HepG2 (cell line): ENCODE data around the gene AP4E1. TPM values are rescaled to one million over a fixed set of nuclear protein-coding genes. Genes with fewer than 3 reads are reported as not detected.

Source experiments
- AHR ChIP-seq: IDR thresholded peaks from 2 replicates; pipeline ENCODE4 v1.6.1; 2018; ENCODE audit warnings: missing genetic modification reagents, missing compliant biosample characterization
- ATF5 ChIP-seq: sonication (generic); formaldehyde crosslinking; IDR thresholded peaks from 2 replicates; pipeline ENCODE4 v1.4.0; 2020; ENCODE audit warnings: mild to moderate bottlenecking, low read depth, missing genetic modification reagents
- CREB1 ChIP-seq, 2 experiments: fragments of 450-650 bp in 1 of 2; IDR thresholded peaks; 2 replicates each; pipeline ENCODE4 v1.6.1; 2016 to 2017; ENCODE audit warnings: control low read depth in 1 of 2, mild to moderate bottlenecking in 1 of 2, missing compliant biosample characterization in 1 of 2, missing genetic modification characterization in 1 of 2
- FOSL1 ChIP-seq: sonication (generic); formaldehyde crosslinking; IDR thresholded peaks from 2 replicates; pipeline ENCODE4 v1.9.0; 2021; ENCODE audit warnings: missing genetic modification reagents, borderline replicate concordance
- GTF2F1 ChIP-seq: fragments of 150-350 bp; IDR thresholded peaks from 2 replicates; pipeline ENCODE4 v1.6.1; 2014; ENCODE audit warnings: low read length
- KAT7 ChIP-seq: IDR thresholded peaks from 2 replicates; pipeline ENCODE4 v1.6.1; 2018; ENCODE audit warnings: borderline replicate concordance, missing compliant biosample characterization
- MXD1 ChIP-seq: sonication (generic); formaldehyde crosslinking; IDR thresholded peaks from 2 replicates; pipeline ENCODE4 v1.4.0; 2020; ENCODE audit warnings: mild to moderate bottlenecking, missing genetic modification reagents
- MXI1 ChIP-seq: IDR thresholded peaks from 3 replicates; pipeline ENCODE4 v1.6.1; 2012; ENCODE audit warnings: low read depth, low read length, inconsistent platforms, borderline replicate concordance
- REPIN1 ChIP-seq: sonication (generic); formaldehyde crosslinking; IDR thresholded peaks from 2 replicates; pipeline ENCODE4 v1.8.0; 2022; ENCODE audit warnings: missing genetic modification reagents, low read depth, mild to moderate bottlenecking, borderline replicate concordance
- SP140L ChIP-seq: sonication (generic); formaldehyde crosslinking; IDR thresholded peaks from 2 replicates; pipeline ENCODE4 v1.4.0; 2020; ENCODE audit warnings: missing genetic modification reagents, borderline replicate concordance
- TRAFD1 ChIP-seq: sonication (generic); formaldehyde crosslinking; IDR thresholded peaks from 2 replicates; pipeline ENCODE4 v1.5.1; 2020; ENCODE audit warnings: missing genetic modification reagents, mild to moderate bottlenecking, borderline replicate concordance
- TSC22D2 ChIP-seq: sonication (generic); formaldehyde crosslinking; IDR thresholded peaks from 2 replicates; pipeline ENCODE4 v1.5.1; 2020; ENCODE audit warnings: missing genetic modification reagents, mild to moderate bottlenecking, borderline replicate concordance
- ZBED4 ChIP-seq: sonication (generic); formaldehyde crosslinking; IDR thresholded peaks from 2 replicates; pipeline ENCODE4 v1.4.0; 2020; ENCODE audit warnings: missing genetic modification reagents, borderline replicate concordance
- ZFP41 ChIP-seq: sonication (generic); formaldehyde crosslinking; IDR thresholded peaks from 2 replicates; pipeline ENCODE4 v1.4.0; 2020; ENCODE audit warnings: mild to moderate bottlenecking, missing genetic modification reagents, borderline replicate concordance
- ZMAT3 ChIP-seq: sonication (generic); formaldehyde crosslinking; conservative IDR thresholded peaks from 2 replicates; pipeline ENCODE4 v1.7.0; 2021; ENCODE audit warnings: missing genetic modification reagents
- ZMAT5 ChIP-seq: sonication (generic); formaldehyde crosslinking; IDR thresholded peaks from 2 replicates; pipeline ENCODE4 v1.5.0; 2020; ENCODE audit warnings: mild to moderate bottlenecking, low read depth, missing genetic modification reagents, borderline replicate concordance
- ZNF280D ChIP-seq: sonication (generic); formaldehyde crosslinking; IDR thresholded peaks from 2 replicates; pipeline ENCODE4 v1.5.1; 2020; ENCODE audit warnings: mild to moderate bottlenecking, missing genetic modification reagents
- polyA plus RNA-seq, 8 experiments: library from polyadenylated mRNA; depleted of rRNA in 3 of 8; stranded (reverse) in 7 of 8; unstranded in 1 of 8; fragments of >200 nt; fragmentation: Illumina TruSeq in 4 of 8; extraction: Trizol in 4 of 8; gene quantifications; 2 replicates each; pipeline versions ENCODE4 v1.2.1 to v1.2.3, GENCODE V29; 2011 to 2016; ENCODE audit warnings: low read depth in 4 of 8, missing spikeins in 1 of 8, mixed read lengths in 1 of 8; ENCODE audit not compliant: insufficient read depth in 1 of 8
- total RNA-seq, 5 experiments: library from RNA; depleted of rRNA; stranded (reverse); fragments of >200 nt; fragmentation: Illumina TruSeq; extraction: Trizol; gene quantifications; 2 replicates each; pipeline ENCODE4 v1.2.3, GENCODE V29; 2016; ENCODE audit warnings: low read depth in 1 of 5

The AP4E1 gene
- total and polyA plus RNA-seq, 2 of the 13 experiments (the other 11 are each of a cell fraction or from before 2014, with no cell fraction given) = 2.2 to 7.8 TPM

GRCh38 chr15:50908209-50909009 is at the start of gene AP4E1 (continued):
- TF ChIP-seq TRAFD1 (CRISPR knock-in tag) = peak; percentile 59; the same call in 1 of the 2 replicates
- no peak for TF ChIP-seq AHR (CRISPR knock-in tag)
- peak; percentile 60; the same call in 1 of the 3 replicates for TF ChIP-seq MXI1
- TF ChIP-seq FOSL1 = no peak
- 0 out of 2 replicates have a peak, but pooled peaks have one; percentile 28 for TF ChIP-seq ZMAT3 (CRISPR knock-in tag)
- no peak; the same call in 1 of the 2 replicates for TF ChIP-seq ZNF280D (CRISPR knock-in tag)
- TF ChIP-seq ATF5 (CRISPR knock-in tag) = no peak
- peak; percentile 66 for TF ChIP-seq ZBED4 (CRISPR knock-in tag)
- TF ChIP-seq REPIN1 (CRISPR knock-in tag) = peak; percentile 47; the same call in 1 of the 2 replicates
- no peak for TF ChIP-seq ZMAT5 (CRISPR knock-in tag)
- TF ChIP-seq MXD1 (CRISPR knock-in tag) = peak; percentile 35; the same call in 1 of the 2 replicates
- peak; percentile 53; the same call in 1 of the 2 replicates for TF ChIP-seq CREB1 (IDR thresholded peaks at IDR 0.05)
- TF ChIP-seq CREB1 (CRISPR knock-in tag; IDR thresholded peaks at IDR 0.05) = peak; percentile 68
- no peak for TF ChIP-seq SP140L
- TF ChIP-seq ZFP41 (CRISPR knock-in tag) = no peak
- TF ChIP-seq GTF2F1 = no peak
- TF ChIP-seq KAT7 = peak; percentile 97
- no peak; the same call in 1 of the 2 replicates for TF ChIP-seq TSC22D2 (CRISPR knock-in tag)
